Thoracic aorta (tissue), 2 donors: ENCODE results near the gene GLIPR2. TPM values are rescaled to one million over a fixed set of nuclear protein-coding genes. Genes with fewer than 3 reads are reported as not detected.

Experiments
- ATAC-seq: fragments of 150-250 bp; one replicate; pipeline ENCODE4 v1.8.0; 2017; ENCODE audit warnings: low read depth; ENCODE audit not compliant: insufficient number of reproducible peaks, low FRiP score
- DNase-seq: peaks from one replicate; pipeline ENCODE4 v3.0.0-alpha.2; 2020; ENCODE audit warnings: low spot score
- H3K27ac ChIP-seq, 2 donors: fragments of 200-600 bp; sonication (generic); 1 replicate in 1 of 2; 2 replicates in 1 of 2; pipeline ENCODE4 v1.5.1; 2016; ENCODE audit warnings: mild to moderate bottlenecking in 2 of 2, moderate library complexity in 2 of 2
- H3K27me3 ChIP-seq: fragments of 200-600 bp; sonication (generic); replicated peaks from 2 replicates; pipeline ENCODE4 v1.6.0; 2016; ENCODE audit warnings: mild to moderate bottlenecking; ENCODE audit not compliant: insufficient read depth
- H3K36me3 ChIP-seq: fragments of 200-600 bp; sonication (generic); one replicate; pipeline ENCODE4 v1.5.1; 2016
- H3K4me1 ChIP-seq, 2 donors: fragments of 200-600 bp; sonication (generic); 1 replicate in 1 of 2; 2 replicates in 1 of 2; pipeline versions ENCODE4 v1.5.1 to v1.6.0; 2016; ENCODE audit warnings: low read depth in 2 of 2, mild to moderate bottlenecking in 1 of 2; ENCODE audit not compliant: control insufficient read depth in 1 of 2
- H3K4me3 ChIP-seq: fragments of 200-600 bp; sonication (generic); 2 replicates; pipeline ENCODE4 v1.5.1; 2016; ENCODE audit warnings: mild to moderate bottlenecking
- H3K9me3 ChIP-seq: fragments of 200-600 bp; sonication (generic); 2 replicates; pipeline ENCODE4 v1.5.1; 2016
- CTCF ChIP-seq: fragments of 200-600 bp; sonication (generic); IDR thresholded peaks from one replicate; pipeline ENCODE4 v1.5.1; 2019; ENCODE audit warnings: antibody characterized with exemption
- total RNA-seq, 2 donors: library from RNA; depleted of rRNA; stranded (reverse); fragments of >200 nt; gene quantifications; one replicate each; pipeline versions ENCODE4 v1.1.0 to v1.2.3, GENCODE V29; 2016

The GLIPR2 gene
- total RNA-seq, 2 donors from 2014 or later = 47.0 to 52.1 TPM

DNA sequence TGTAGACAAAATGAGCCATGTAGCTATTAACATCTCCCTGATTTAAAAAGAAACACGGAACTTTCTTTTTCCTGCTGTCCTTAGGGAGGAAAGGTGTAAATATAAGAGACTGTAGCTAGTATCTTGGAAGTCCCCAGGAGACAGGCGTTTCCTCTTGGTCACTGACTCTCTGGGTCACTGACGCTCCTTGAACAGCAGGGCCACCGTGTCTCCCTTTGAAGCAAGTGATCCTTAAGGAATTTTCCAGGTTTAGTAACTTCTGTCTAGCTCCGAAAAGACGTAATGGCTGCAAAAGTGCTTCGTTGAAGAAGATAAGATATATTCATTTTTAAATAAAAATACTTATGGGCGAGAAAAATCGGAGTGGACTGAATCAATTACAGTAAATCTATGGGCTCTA, 53.4 kb downstream of the GLIPR2 start:
- H3K27me3 ChIP-seq = no peaks in the 10 kb centered on the region
- no peaks in the 10 kb centered on the region for H3K9me3 ChIP-seq
- no peak for ATAC-seq
- peaks cover 34 to 42% of the 10 kb centered on the region in 2 donors for H3K4me1 ChIP-seq
- no peak for TF ChIP-seq CTCF
- peak overlapping the region; percentile 98 for H3K4me3 ChIP-seq
- H3K27ac ChIP-seq = peak overlapping the region; percentile 89 to 95
- DNase-seq = no peak
- H3K36me3 ChIP-seq = no peaks in the 10 kb centered on the region

DNA sequence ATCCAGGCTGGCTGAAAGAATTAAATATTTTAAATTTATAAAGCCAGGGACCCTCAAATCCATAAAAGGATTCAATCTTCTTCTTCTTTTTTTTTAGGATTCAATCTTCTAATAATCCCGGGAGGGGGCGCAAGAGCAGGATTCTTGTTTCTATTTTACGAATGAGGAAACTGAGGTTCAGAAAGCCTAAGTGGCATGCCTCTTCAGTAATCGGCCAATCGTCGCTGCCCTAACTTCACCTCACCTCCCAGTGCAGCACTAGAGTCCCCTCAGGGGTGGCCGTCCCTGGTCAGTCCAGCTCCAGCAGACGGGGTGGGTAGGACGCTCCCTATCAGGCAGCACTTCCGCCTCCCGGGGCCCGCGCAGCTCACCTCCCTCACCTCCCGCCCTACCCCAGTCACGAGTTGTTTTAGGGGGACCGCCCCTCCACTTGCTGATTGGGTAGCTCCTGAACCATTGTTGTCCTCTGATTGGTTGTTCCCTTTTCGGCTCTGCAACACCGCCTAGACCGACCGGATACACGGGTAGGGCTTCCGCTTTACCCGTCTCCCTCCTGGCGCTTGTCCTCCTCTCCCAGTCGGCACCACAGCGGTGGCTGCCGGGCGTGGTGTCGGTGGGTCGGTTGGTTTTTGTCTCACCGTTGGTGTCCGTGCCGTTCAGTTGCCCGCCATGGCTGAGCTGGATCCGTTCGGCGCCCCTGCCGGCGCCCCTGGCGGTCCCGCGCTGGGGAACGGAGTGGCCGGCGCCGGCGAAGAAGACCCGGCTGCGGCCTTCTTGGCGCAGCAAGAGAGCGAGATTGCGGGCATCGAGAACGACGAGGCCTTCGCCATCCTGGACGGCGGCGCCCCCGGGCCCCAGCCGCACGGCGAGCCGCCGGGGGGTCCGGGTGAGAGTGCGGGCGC, 54.1 kb downstream of the GLIPR2 start, which contains the start of gene CLTA:
Gene CLTA, plus strand, starts transcription at position 534 of the 902 bp plus-strand sequence. Its CDS starts 136 bp downstream, at position 670.
- H3K36me3 ChIP-seq = no peaks in the 10 kb centered on the region
- peak; percentile 94 for DNase-seq
- peak within 1 kb of the TSS; percentile 98 for H3K4me3 ChIP-seq
- H3K4me1 ChIP-seq = peaks cover 34 to 42% of the 10 kb centered on the region in 2 donors
- TF ChIP-seq CTCF = peak; percentile 48
- no peaks in the 10 kb centered on the region for H3K27me3 ChIP-seq
- H3K27ac ChIP-seq = peak within 1 kb of the TSS; percentile 89 to 95
- ATAC-seq = peak; percentile 94
- H3K9me3 ChIP-seq = no peaks in the 10 kb centered on the region

GRCh38 chr9:36191290-36191645, 54.7 kb downstream of the GLIPR2 start:
- DNase-seq (no peak), ATAC-seq (no peak)
- Histone ChIP-seq H3K27me3 (no peaks in the 10 kb centered on the region), H3K9me3 (no peaks in the 10 kb centered on the region), H3K36me3 (no peaks in the 10 kb centered on the region), H3K27ac (peak overlapping the region; percentile 89 to 95), H3K4me1 (peaks cover 34 to 42% of the 10 kb centered on the region in 2 donors), H3K4me3 (peak overlapping the region; percentile 98)
- no peak for TF ChIP-seq CTCF

- H3K9me3 ChIP-seq = no peaks in the 10 kb centered on the region
- no peaks in the 10 kb centered on the region for H3K27me3 ChIP-seq
- peaks cover 34 to 42% of the 10 kb centered on the region in 2 donors for H3K4me1 ChIP-seq
- H3K36me3 ChIP-seq = no peaks in the 10 kb centered on the region
- no peak for DNase-seq
- no peak for TF ChIP-seq CTCF
- peak overlapping the region; percentile 89 to 95 for H3K27ac ChIP-seq
- no peak for ATAC-seq
- peak overlapping the region; percentile 98 for H3K4me3 ChIP-seq
Measured at GRCh38 chr9:36191686-36192085, 55.2 kb downstream of the GLIPR2 start.

- DNase-seq (no peak), ATAC-seq (no peak)
- TF ChIP-seq CTCF = no peak
- H3K9me3 ChIP-seq = no peaks in the 10 kb centered on the region
- peaks cover 34 to 42% of the 10 kb centered on the region in 2 donors for H3K4me1 ChIP-seq
- peaks cover 3% of the 10 kb centered on the region for H3K36me3 ChIP-seq
- no peak overlapping the region for H3K27ac ChIP-seq
- H3K27me3 ChIP-seq = no peaks in the 10 kb centered on the region
- H3K4me3 ChIP-seq = peak overlapping the region; percentile 98
Measured at GRCh38 chr9:36192196-36192595, 55.7 kb downstream of the GLIPR2 start.
